H9 (cell line): ENCODE data around the gene SPINK2. TPM values are rescaled to one million over a fixed set of nuclear protein-coding genes. Genes with fewer than 3 reads are reported as not detected.

Source experiments
- DNase-seq: peaks from one replicate; pipeline ENCODE4 v3.0.0-alpha.2; 2017
- H2AFZ ChIP-seq: one replicate; pipeline ENCODE4 v1.6.1; 2013; ENCODE audit warnings: mild to moderate bottlenecking, low read length, control low read depth, moderate library complexity
- H2AK5ac ChIP-seq: 2 replicates; pipeline ENCODE4 v1.6.1; 2013; ENCODE audit warnings: low read length, control low read depth, mixed read lengths; ENCODE audit not compliant: insufficient read length
- H2BK120ac ChIP-seq: one replicate; pipeline ENCODE4 v1.6.1; 2013; ENCODE audit warnings: low read depth, mild to moderate bottlenecking, low read length, control low read depth, inconsistent platforms; ENCODE audit not compliant: poor library complexity, severe bottlenecking
- H2BK12ac ChIP-seq: 2 replicates; pipeline ENCODE4 v1.6.1; 2013; ENCODE audit warnings: low read length, control low read depth, mixed read lengths, low read depth; ENCODE audit not compliant: insufficient read length
- H2BK15ac ChIP-seq: 2 replicates; pipeline ENCODE4 v1.6.1; 2013; ENCODE audit warnings: low read depth, low read length, control low read depth
- H2BK20ac ChIP-seq: one replicate; pipeline ENCODE4 v1.6.1; 2013; ENCODE audit warnings: low read depth, mild to moderate bottlenecking, low read length, control low read depth, inconsistent platforms; ENCODE audit not compliant: poor library complexity, severe bottlenecking
- H2BK5ac ChIP-seq: 2 replicates; pipeline ENCODE4 v1.6.1; 2013; ENCODE audit warnings: low read length, control low read depth, mixed read lengths; ENCODE audit not compliant: insufficient read length
- H3K14ac ChIP-seq: 2 replicates; pipeline ENCODE4 v1.6.1; 2013; ENCODE audit warnings: low read length, control low read depth; ENCODE audit not compliant: insufficient read depth
- H3K18ac ChIP-seq: 2 replicates; pipeline ENCODE4 v1.6.1; 2013; ENCODE audit warnings: low read depth, mild to moderate bottlenecking, mixed read lengths, low read length, control low read depth; ENCODE audit not compliant: insufficient read length
- H3K23ac ChIP-seq: 2 replicates; pipeline ENCODE4 v1.6.1; 2013; ENCODE audit warnings: low read length, control low read depth, mixed read lengths, low read depth; ENCODE audit not compliant: insufficient read length
- H3K23me2 ChIP-seq: 2 replicates; pipeline ENCODE4 v1.6.1; 2013; ENCODE audit warnings: low read depth, mild to moderate bottlenecking, mixed read lengths, low read length, control low read depth; ENCODE audit not compliant: insufficient read length, poor library complexity, severe bottlenecking
- H3K27ac ChIP-seq: 2 replicates; pipeline ENCODE4 v1.5.1; 2013; ENCODE audit warnings: low read length, control low read depth, mixed read lengths, low read depth; ENCODE audit not compliant: insufficient read length
- H3K27me3 ChIP-seq: 2 replicates; pipeline ENCODE4 v1.6.1; 2013; ENCODE audit warnings: low read length, control low read depth, inconsistent platforms; ENCODE audit not compliant: insufficient read depth
- H3K4ac ChIP-seq: 2 replicates; pipeline ENCODE4 v1.6.1; 2013; ENCODE audit warnings: low read depth, mild to moderate bottlenecking, control low read depth, inconsistent platforms, low read length, moderate library complexity
- H3K4me1 ChIP-seq: 2 replicates; pipeline ENCODE4 v1.6.1; 2013; ENCODE audit warnings: low read length, control low read depth, inconsistent platforms; ENCODE audit not compliant: insufficient read depth
- H3K4me2 ChIP-seq: 2 replicates; pipeline ENCODE4 v1.6.1; 2013; ENCODE audit warnings: low read length, control low read depth, mixed read lengths; ENCODE audit not compliant: insufficient read length, insufficient read depth
- H3K56ac ChIP-seq: 2 replicates; pipeline ENCODE4 v1.6.1; 2013; ENCODE audit warnings: low read depth, mild to moderate bottlenecking, mixed read lengths, low read length, control low read depth; ENCODE audit not compliant: insufficient read length
- H3K79me1 ChIP-seq: 2 replicates; pipeline ENCODE4 v1.6.1; 2013; ENCODE audit warnings: low read depth, mild to moderate bottlenecking, moderate library complexity, low read length, control low read depth, inconsistent platforms; ENCODE audit not compliant: insufficient read depth, poor library complexity, severe bottlenecking
- H3K79me2 ChIP-seq: 2 replicates; pipeline ENCODE4 v1.6.1; 2013; ENCODE audit warnings: low read length, control low read depth, inconsistent platforms; ENCODE audit not compliant: insufficient read depth
- H3K9ac ChIP-seq: 2 replicates; pipeline ENCODE4 v1.6.1; 2013; ENCODE audit warnings: low read length, control low read depth, mixed read lengths; ENCODE audit not compliant: insufficient read length; ENCODE audit errors: extremely low read depth
- H3K9me3 ChIP-seq: one replicate; pipeline ENCODE4 v1.6.1; 2013; ENCODE audit warnings: low read depth, low read length, inconsistent platforms; ENCODE audit not compliant: control insufficient read depth
- H3T11ph ChIP-seq: one replicate; pipeline ENCODE4 v1.6.1; 2013; ENCODE audit warnings: mild to moderate bottlenecking, low read length, control low read depth, inconsistent platforms
- H4K20me1 ChIP-seq: one replicate; pipeline ENCODE4 v1.6.1; 2013; ENCODE audit not compliant: control insufficient read depth, insufficient read length, insufficient read depth
- H4K5ac ChIP-seq: 2 replicates; pipeline ENCODE4 v1.6.1; 2013; ENCODE audit warnings: low read depth, mild to moderate bottlenecking, mixed read lengths, low read length, control low read depth; ENCODE audit not compliant: insufficient read length
- H4K8ac ChIP-seq: replicated peaks from 2 replicates; pipeline ENCODE4 v1.6.1; 2013; ENCODE audit warnings: low read length, control low read depth, mixed read lengths, low read depth; ENCODE audit not compliant: insufficient read length
- H4K91ac ChIP-seq: 2 replicates; pipeline ENCODE4 v1.6.1; 2013; ENCODE audit warnings: low read depth, mild to moderate bottlenecking, moderate library complexity, mixed read lengths, low read length, control low read depth; ENCODE audit not compliant: insufficient read length
- H3K27ac Mint-ChIP-seq, 3 experiments: 2 replicates in 2 of 3; 3 replicates in 1 of 3; pipeline ENCODE4 v1.8.0; 2020 to 2021; ENCODE audit warnings: mixed read lengths in 3 of 3, mild to moderate bottlenecking in 1 of 3, moderate library complexity in 1 of 3
- H3K27me3 Mint-ChIP-seq: 2 replicates; pipeline ENCODE4 v1.8.0; 2021; ENCODE audit warnings: low read depth, mild to moderate bottlenecking, moderate library complexity, mixed read lengths
- H3K36me3 Mint-ChIP-seq, 3 experiments: 2 replicates in 2 of 3; 3 replicates in 1 of 3; pipeline ENCODE4 v1.8.0; 2020 to 2021; ENCODE audit warnings: low read depth in 3 of 3, mixed read lengths in 3 of 3; ENCODE audit not compliant: insufficient read depth in 1 of 3
- H3K4me1 Mint-ChIP-seq, 2 experiments: 2 replicates each; pipeline ENCODE4 v1.8.0; 2020; ENCODE audit warnings: mixed read lengths in 2 of 2
- H3K4me3 Mint-ChIP-seq, 2 experiments: 2 replicates in 1 of 2; 3 replicates in 1 of 2; pipeline ENCODE4 v1.8.0; 2020 to 2021; ENCODE audit warnings: mild to moderate bottlenecking in 2 of 2, mixed read lengths in 2 of 2, moderate library complexity in 1 of 2
- H3K9me3 Mint-ChIP-seq, 2 experiments: 2 replicates in 1 of 2; 3 replicates in 1 of 2; pipeline ENCODE4 v1.8.0; 2020; ENCODE audit warnings: mild to moderate bottlenecking in 2 of 2, mixed read lengths in 2 of 2, moderate library complexity in 1 of 2
- WGBS: extraction: QIAGEN DNeasy Blood & Tissue Kit; methylation state at CpG from one replicate; pipeline ENCODE4 v1.1.7; 2013; ENCODE audit warnings: missing lambda C conversion rate, low lambda C conversion rate, mixed read lengths; ENCODE audit not compliant: insufficient read length; ENCODE audit errors: extremely low coverage; 5-methylcytosine and 5-hydroxymethylcytosine counted together
- long read RNA-seq: library from polyadenylated mRNA; unstranded; transcript quantifications from one replicate; pipeline ENCODE4 v2.0.0, GENCODE V29; 2020
- total RNA-seq: library from RNA; stranded (reverse); gene quantifications from 2 replicates; pipeline ENCODE4 v1.2.1, GENCODE V29; 2021
- TF ChIP-seq, protein P1 (sequence below): fragments of 200-600 bp; sonication (generic); conservative IDR thresholded peaks from 3 replicates; pipeline ENCODE4 v1.8.0; 2021; ENCODE audit warnings: antibody characterized with exemption, mild to moderate bottlenecking

Gene SPINK2, protein sequence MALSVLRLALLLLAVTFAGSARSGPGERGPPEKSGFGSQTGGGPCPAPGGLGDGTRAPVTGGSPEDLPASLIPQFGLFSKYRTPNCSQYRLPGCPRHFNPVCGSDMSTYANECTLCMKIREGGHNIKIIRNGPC
- total RNA-seq, result 0.44 and 1.8 TPM in 2 replicates
- long read RNA-seq, result 0 reads

DNA sequence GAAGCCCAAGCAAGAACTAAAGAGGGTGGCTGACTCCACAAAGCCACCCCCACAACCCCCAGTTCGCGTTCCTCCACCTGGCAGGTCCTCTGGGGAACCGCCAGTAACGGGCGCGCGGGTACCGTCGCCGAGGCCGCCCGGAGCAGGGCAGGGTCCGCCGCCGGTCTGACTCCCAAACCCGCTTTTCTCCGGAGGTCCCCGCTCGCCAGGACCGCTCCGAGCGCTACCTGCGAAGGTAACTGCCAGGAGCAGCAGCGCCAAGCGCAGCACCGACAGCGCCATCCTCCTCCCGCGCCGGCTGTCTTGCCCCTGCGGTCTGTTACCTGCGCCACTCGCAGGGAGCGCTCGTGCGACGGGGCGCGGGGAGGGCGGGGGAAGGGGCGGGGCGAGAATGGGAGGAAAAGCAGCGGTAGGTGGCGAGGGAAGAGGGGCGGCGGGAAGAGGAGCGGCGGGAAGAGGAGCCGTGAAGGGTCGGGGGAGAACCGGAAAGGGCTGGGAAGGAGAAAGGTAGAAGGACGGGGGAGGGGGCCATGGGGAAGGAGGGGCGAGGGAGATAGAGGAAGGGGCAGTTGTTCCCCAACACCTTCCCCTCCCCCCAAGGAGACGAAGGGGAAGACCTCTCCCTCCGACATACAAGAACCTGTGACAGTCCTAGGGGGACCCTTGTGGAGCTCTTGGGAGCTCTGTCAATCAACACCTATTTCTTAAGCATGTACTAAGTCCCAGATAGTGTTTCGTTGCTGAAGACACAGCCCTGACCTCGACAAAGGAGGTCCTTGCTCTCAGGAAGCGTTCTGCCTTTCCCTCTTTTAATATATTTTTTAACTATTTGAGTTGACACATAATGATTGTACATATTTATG, at the start of gene SPINK2:
TSS of gene SPINK2 (minus strand) at position 321 of the 863 bp plus-strand sequence. CDS start at position 282, 39 bp downstream.
- Histone ChIP-seq H3K14ac (no peak within 1 kb of the TSS), H4K20me1 (no peaks in the 10 kb centered on the region), H3K4ac (no peak within 1 kb of the TSS), H2AK5ac (no peak within 1 kb of the TSS), H2BK20ac (no peak within 1 kb of the TSS), H2AFZ (no peak within 1 kb of the TSS), H3K79me1 (no peaks in the 10 kb centered on the region), H3T11ph (no peak within 1 kb of the TSS), H3K4me1 (no peaks in the 10 kb centered on the region), H3K27me3 (peaks cover 13% of the 10 kb centered on the region; the same call in 1 of the 2 replicates), H2BK120ac (no peak within 1 kb of the TSS), H3K27ac (no peak within 1 kb of the TSS), H3K79me2 (no peaks in the 10 kb centered on the region), H3K23me2 (peaks cover 5% of the 10 kb centered on the region), H2BK15ac (no peak within 1 kb of the TSS), H2BK12ac (no peak within 1 kb of the TSS), H3K9me3 (no peaks in the 10 kb centered on the region), H3K23ac (no peak within 1 kb of the TSS), H3K56ac (no peak within 1 kb of the TSS), H3K18ac (no peak within 1 kb of the TSS), H4K8ac (no peak within 1 kb of the TSS), H4K5ac (no peak within 1 kb of the TSS), H3K9ac (no peak within 1 kb of the TSS), H4K91ac (no peak within 1 kb of the TSS), H2BK5ac (no peak within 1 kb of the TSS), H3K4me2 (peak within 1 kb of the TSS; percentile 84)
- H3K4me3 Mint-ChIP-seq, result peak within 1 kb of the TSS; percentile 67 to 86
- H3K4me1 Mint-ChIP-seq, result peaks cover 7% of the 10 kb centered on the region in 2 experiments
- H3K9me3 Mint-ChIP-seq, result no peaks in the 10 kb centered on the region
- TF ChIP-seq, protein P1, sequence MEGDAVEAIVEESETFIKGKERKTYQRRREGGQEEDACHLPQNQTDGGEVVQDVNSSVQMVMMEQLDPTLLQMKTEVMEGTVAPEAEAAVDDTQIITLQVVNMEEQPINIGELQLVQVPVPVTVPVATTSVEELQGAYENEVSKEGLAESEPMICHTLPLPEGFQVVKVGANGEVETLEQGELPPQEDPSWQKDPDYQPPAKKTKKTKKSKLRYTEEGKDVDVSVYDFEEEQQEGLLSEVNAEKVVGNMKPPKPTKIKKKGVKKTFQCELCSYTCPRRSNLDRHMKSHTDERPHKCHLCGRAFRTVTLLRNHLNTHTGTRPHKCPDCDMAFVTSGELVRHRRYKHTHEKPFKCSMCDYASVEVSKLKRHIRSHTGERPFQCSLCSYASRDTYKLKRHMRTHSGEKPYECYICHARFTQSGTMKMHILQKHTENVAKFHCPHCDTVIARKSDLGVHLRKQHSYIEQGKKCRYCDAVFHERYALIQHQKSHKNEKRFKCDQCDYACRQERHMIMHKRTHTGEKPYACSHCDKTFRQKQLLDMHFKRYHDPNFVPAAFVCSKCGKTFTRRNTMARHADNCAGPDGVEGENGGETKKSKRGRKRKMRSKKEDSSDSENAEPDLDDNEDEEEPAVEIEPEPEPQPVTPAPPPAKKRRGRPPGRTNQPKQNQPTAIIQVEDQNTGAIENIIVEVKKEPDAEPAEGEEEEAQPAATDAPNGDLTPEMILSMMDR, result peak; percentile 50
- WGBS, result no CpG with 5 or more reads among the region's 58 CpGs
- H3K36me3 Mint-ChIP-seq, result no peaks in the 10 kb centered on the region
- no peak within 1 kb of the TSS; a peak in 1 of 7 replicates for H3K27ac Mint-ChIP-seq
- peaks cover 84% of the 10 kb centered on the region for H3K27me3 Mint-ChIP-seq
- peak; percentile 95 for DNase-seq
